GM18498 (cell line): ENCODE measurements around the gene TRMT1.
"Not testable (repeated sequence)": the region's sequence is repeated elsewhere in the genome, so short reads cannot be mapped to it uniquely, and the experiment has no call there.

Experiments used
- ATAC-seq: cut with Tn5 transposase; IDR thresholded peaks from one replicate; pipeline ENCODE4 v1.9.1; 2021; ENCODE audit warnings: mild to moderate bottlenecking, moderate library complexity; ENCODE audit not compliant: unreplicated experiment

The TRMT1 gene

GRCh38 chr19:13116282-13117175 lies at the start of gene TRMT1:
TRMT1 (minus strand) TSS chr19:13116740; CDS start chr19:13116399, 341 bp downstream.
- peak; percentile 54 for ATAC-seq

- ATAC-seq: not testable (repeated sequence)
These were observed 49.6 kb upstream of the TRMT1 start for GRCh38 chr19:13166151-13166550.

GRCh38 chr19:13165162-13165997 lies 48.8 kb upstream of the TRMT1 start:
- no peak for ATAC-seq

GRCh38 chr19:13164343-13165161 lies 48.0 kb upstream of the TRMT1 start:
- no peak for ATAC-seq

- no peak for ATAC-seq
These were observed 47.2 kb upstream of the TRMT1 start for GRCh38 chr19:13163609-13164342.

GRCh38 chr19:13162724-13163608 lies 46.4 kb upstream of the TRMT1 start:
- ATAC-seq: peak; percentile 38

- ATAC-seq: no peak
These were observed 44.0 kb upstream of the TRMT1 start for GRCh38 chr19:13160557-13160956.

- no peak for ATAC-seq
These were observed 43.2 kb upstream of the TRMT1 start for GRCh38 chr19:13159713-13160112.

GRCh38 chr19:13155472-13156359 lies 39.2 kb upstream of the TRMT1 start:
- ATAC-seq: no peak

- ATAC-seq: no peak
These were observed 38.5 kb upstream of the TRMT1 start for GRCh38 chr19:13154911-13155471.

GRCh38 chr19:13154241-13154778 lies 37.8 kb upstream of the TRMT1 start:
- ATAC-seq: no peak

- no peak for ATAC-seq
These were observed 37.2 kb upstream of the TRMT1 start for GRCh38 chr19:13153569-13154240.

- ATAC-seq: peak; percentile 34
These were observed 36.5 kb upstream of the TRMT1 start for GRCh38 chr19:13152974-13153568.

- peak; percentile 3 for ATAC-seq
These were observed 35.9 kb upstream of the TRMT1 start for GRCh38 chr19:13152356-13152973.

GRCh38 chr19:13151605-13152355 lies 35.2 kb upstream of the TRMT1 start:
- peak; percentile 44 for ATAC-seq
